ENCODE results near the gene SESN3. TPM values are rescaled to one million over a fixed set of nuclear protein-coding genes. Genes with fewer than 3 reads are reported as not detected.

The SESN3 gene
- total RNA-seq, 5 donors from 2014 or later (not counting 1 experiment from before 2014, with no cell fraction given): 61.5 to 150 (median 132) TPM

GRCh38 chr11:95147364-95147905, 83.6 kb downstream of the SESN3 start:
- CTCF ChIA-PET: interaction anchor here (0.6 to 4.0 kb wide), 4 partner anchors 10 to 558 kb away, joined by 4 to 15 read pairs (median 6); no protein-coding TSS in a partner anchor
- H3K4me1 Mint-ChIP-seq: peaks cover 11 to 18% (median 15%) of the 10 kb centered on the region in 3 donors
- DNase-seq: no peak

GRCh38 chr11:95145430-95146060, 85.5 kb downstream of the SESN3 start:
- ChIA-PET CTCF (interaction anchor here in 1 of 2 donors (0.6 to 1.1 kb wide), 2 partner anchors 86 to 251 kb away, joined by 3 read pairs; no protein-coding TSS in a partner anchor), POLR2A (interaction anchor here in 1 of 2 donors (0.5 kb wide), 1 partner anchor 620 kb away, joined by 3 read pairs; no protein-coding TSS in a partner anchor)
- peaks cover 30 to 35% of the 10 kb centered on the region in 2 donors for H3K27me3 Mint-ChIP-seq
- H3K4me3 Mint-ChIP-seq: no peak overlapping the region
- no peaks in the 10 kb centered on the region for H3K36me3 Mint-ChIP-seq
- DNase-seq (no peak), ATAC-seq (replicated peaks in 1 of 4) (no peak)
- no peak overlapping the region for H3K4me3 ChIP-seq (ENCODE audit: control insufficient read depth in 1 of 2, extremely low read depth in 1 of 2, low read length in 1 of 2)
- peaks cover 0 to 7% (median 6%) of the 10 kb centered on the region in 3 donors for H3K4me1 Mint-ChIP-seq
- no peaks in the 10 kb centered on the region for H3K9me3 ChIP-seq
- H3K9me3 Mint-ChIP-seq: no peaks in the 10 kb centered on the region
- 48% methylated on average over 2 of the region's 4 CpGs for WGBS (ENCODE audit: insufficient coverage)
- H3K27me3 ChIP-seq (replicated peaks in 1 of 2; ENCODE audit: control insufficient read depth in 2 of 2, extremely low read depth in 1 of 2, insufficient read depth in 2 of 2, low read length in 1 of 2): peaks cover 0 to 18% of the 10 kb centered on the region in 2 experiments
- no peaks in the 10 kb centered on the region for H3K36me3 ChIP-seq (ENCODE audit: control insufficient read depth in 2 of 2, extremely low read depth in 1 of 2, insufficient read depth in 1 of 2, low read length in 1 of 2)
- no peak overlapping the region for H3K27ac Mint-ChIP-seq
- no peak overlapping the region for H3K27ac ChIP-seq (ENCODE audit: low read length)
- peaks cover 0 to 6% of the 10 kb centered on the region in 2 experiments for H3K4me1 ChIP-seq (ENCODE audit: control insufficient read depth in 1 of 2, extremely low read depth in 1 of 2, insufficient read depth in 2 of 2, low read length in 2 of 2)

More at GRCh38 chr11:95147364-95147905, 83.6 kb downstream of the SESN3 start:
- WGBS (ENCODE audit: insufficient coverage): 0% methylated on average over 2 of the region's 4 CpGs
- Mint-ChIP-seq H3K4me3 (no peak overlapping the region), H3K9me3 (no peaks in the 10 kb centered on the region), H3K36me3 (no peaks in the 10 kb centered on the region), H3K27me3 (peaks cover 27 to 30% of the 10 kb centered on the region in 2 donors), H3K27ac (no peak overlapping the region)
- Histone ChIP-seq H3K27ac (ENCODE audit: low read length) (no peak overlapping the region), H3K27me3 (replicated peaks in 1 of 2; ENCODE audit: control insufficient read depth in 2 of 2, extremely low read depth in 1 of 2, insufficient read depth in 2 of 2, low read length in 1 of 2) (peaks cover 0 to 22% of the 10 kb centered on the region in 2 experiments), H3K4me1 (ENCODE audit: control insufficient read depth in 1 of 2, extremely low read depth in 1 of 2, insufficient read depth in 2 of 2, low read length in 2 of 2) (peaks cover 2 to 24% of the 10 kb centered on the region in 2 experiments), H3K36me3 (ENCODE audit: control insufficient read depth in 2 of 2, extremely low read depth in 1 of 2, insufficient read depth in 1 of 2, low read length in 1 of 2) (no peaks in the 10 kb centered on the region), H3K9me3 (no peaks in the 10 kb centered on the region), H3K4me3 (ENCODE audit: control insufficient read depth in 1 of 2, extremely low read depth in 1 of 2, low read length in 1 of 2) (no peak overlapping the region)
- no peak for ATAC-seq (replicated peaks in 1 of 4)
- POLR2A ChIA-PET: no interaction called here

- H3K4me1 ChIP-seq (ENCODE audit: control insufficient read depth in 1 of 2, extremely low read depth in 1 of 2, insufficient read depth in 2 of 2, low read length in 2 of 2): no peaks in the 10 kb centered on the region
- Mint-ChIP-seq H3K9me3 (no peaks in the 10 kb centered on the region), H3K36me3 (no peaks in the 10 kb centered on the region), H3K4me1 (peaks cover 0 to 5% (median 5%) of the 10 kb centered on the region in 3 donors), H3K27me3 (peaks cover 30 to 35% of the 10 kb centered on the region in 2 donors), H3K4me3 (no peak overlapping the region), H3K27ac (no peak overlapping the region)
- H3K4me3 ChIP-seq (ENCODE audit: control insufficient read depth in 1 of 2, extremely low read depth in 1 of 2, low read length in 1 of 2): no peak overlapping the region
- no peaks in the 10 kb centered on the region for H3K36me3 ChIP-seq (ENCODE audit: control insufficient read depth in 2 of 2, extremely low read depth in 1 of 2, insufficient read depth in 1 of 2, low read length in 1 of 2)
- DNase-seq (no peak), ATAC-seq (replicated peaks in 1 of 4) (no peak)
- WGBS (ENCODE audit: insufficient coverage): 77% methylated on average over 5 of the region's 7 CpGs
- POLR2A ChIA-PET: no interaction called here
- no peaks in the 10 kb centered on the region for H3K9me3 ChIP-seq
- H3K27ac ChIP-seq (ENCODE audit: low read length): no peak overlapping the region
- H3K27me3 ChIP-seq (replicated peaks in 1 of 2; ENCODE audit: control insufficient read depth in 2 of 2, extremely low read depth in 1 of 2, insufficient read depth in 2 of 2, low read length in 1 of 2): peaks cover 0 to 12% of the 10 kb centered on the region in 2 experiments
- CTCF ChIA-PET: interaction anchor here (0.6 to 1.7 kb wide), 2 partner anchors 8 to 561 kb away, joined by 3 to 4 read pairs; no protein-coding TSS in a partner anchor
Measured at GRCh38 chr11:95144313-95145235, 86.4 kb downstream of the SESN3 start.

GRCh38 chr11:95143106-95143681, 87.8 kb downstream of the SESN3 start:
- H3K36me3 Mint-ChIP-seq: no peaks in the 10 kb centered on the region
- DNase-seq: no peak
- no peak overlapping the region for H3K27ac Mint-ChIP-seq
- ChIA-PET POLR2A (no interaction called here), CTCF (interaction anchor here in 1 of 2 donors (1.7 kb wide), 1 partner anchor 562 kb away, joined by 4 read pairs; no protein-coding TSS in a partner anchor)
- 90% methylated on average over 3 of the region's 6 CpGs for WGBS (ENCODE audit: insufficient coverage)
- H3K4me3 Mint-ChIP-seq: no peak overlapping the region
- H3K4me3 ChIP-seq (ENCODE audit: control insufficient read depth in 1 of 2, extremely low read depth in 1 of 2, low read length in 1 of 2): no peak overlapping the region
- peaks cover 30 to 35% of the 10 kb centered on the region in 2 donors for H3K27me3 Mint-ChIP-seq
- no peak for ATAC-seq (replicated peaks in 1 of 4)
- peaks cover 0 to 3% (median 3%) of the 10 kb centered on the region in 3 donors for H3K4me1 Mint-ChIP-seq
- no peaks in the 10 kb centered on the region for H3K9me3 Mint-ChIP-seq
- no peaks in the 10 kb centered on the region for H3K36me3 ChIP-seq (ENCODE audit: control insufficient read depth in 2 of 2, extremely low read depth in 1 of 2, insufficient read depth in 1 of 2, low read length in 1 of 2)
- peaks cover 0 to 12% of the 10 kb centered on the region in 2 experiments for H3K27me3 ChIP-seq (replicated peaks in 1 of 2; ENCODE audit: control insufficient read depth in 2 of 2, extremely low read depth in 1 of 2, insufficient read depth in 2 of 2, low read length in 1 of 2)
- no peak overlapping the region for H3K27ac ChIP-seq (ENCODE audit: low read length)
- H3K9me3 ChIP-seq: no peaks in the 10 kb centered on the region
- H3K4me1 ChIP-seq (ENCODE audit: control insufficient read depth in 1 of 2, extremely low read depth in 1 of 2, insufficient read depth in 2 of 2, low read length in 2 of 2): no peaks in the 10 kb centered on the region

GRCh38 chr11:95142431-95142830, 88.6 kb downstream of the SESN3 start:
- Histone ChIP-seq H3K36me3 (ENCODE audit: control insufficient read depth in 2 of 2, extremely low read depth in 1 of 2, insufficient read depth in 1 of 2, low read length in 1 of 2) (no peaks in the 10 kb centered on the region), H3K4me1 (ENCODE audit: control insufficient read depth in 1 of 2, extremely low read depth in 1 of 2, insufficient read depth in 2 of 2, low read length in 2 of 2) (no peaks in the 10 kb centered on the region), H3K4me3 (ENCODE audit: control insufficient read depth in 1 of 2, extremely low read depth in 1 of 2, low read length in 1 of 2) (no peak overlapping the region), H3K27ac (ENCODE audit: low read length) (no peak overlapping the region), H3K27me3 (replicated peaks in 1 of 2; ENCODE audit: control insufficient read depth in 2 of 2, extremely low read depth in 1 of 2, insufficient read depth in 2 of 2, low read length in 1 of 2) (peaks cover 0 to 12% of the 10 kb centered on the region in 2 experiments), H3K9me3 (no peaks in the 10 kb centered on the region)
- Mint-ChIP-seq H3K4me3 (no peak overlapping the region), H3K36me3 (no peaks in the 10 kb centered on the region), H3K4me1 (peaks cover 0 to 3% (median 1%) of the 10 kb centered on the region in 3 donors), H3K9me3 (no peaks in the 10 kb centered on the region), H3K27me3 (peaks cover 30 to 35% of the 10 kb centered on the region in 2 donors), H3K27ac (no peak overlapping the region)
- ATAC-seq (replicated peaks in 1 of 4): no peak
- DNase-seq: no peak
- ChIA-PET CTCF (no interaction called here), POLR2A (no interaction called here)
- WGBS (ENCODE audit: insufficient coverage): no CpG with 5 or more reads among the region's 2 CpGs
